ENCODE data around the gene CREB3L4.
"Not testable (repeated sequence)": the region's sequence is repeated elsewhere in the genome, so short reads cannot be mapped to it uniquely, and the experiment has no call there.

The CREB3L4 gene

DNA sequence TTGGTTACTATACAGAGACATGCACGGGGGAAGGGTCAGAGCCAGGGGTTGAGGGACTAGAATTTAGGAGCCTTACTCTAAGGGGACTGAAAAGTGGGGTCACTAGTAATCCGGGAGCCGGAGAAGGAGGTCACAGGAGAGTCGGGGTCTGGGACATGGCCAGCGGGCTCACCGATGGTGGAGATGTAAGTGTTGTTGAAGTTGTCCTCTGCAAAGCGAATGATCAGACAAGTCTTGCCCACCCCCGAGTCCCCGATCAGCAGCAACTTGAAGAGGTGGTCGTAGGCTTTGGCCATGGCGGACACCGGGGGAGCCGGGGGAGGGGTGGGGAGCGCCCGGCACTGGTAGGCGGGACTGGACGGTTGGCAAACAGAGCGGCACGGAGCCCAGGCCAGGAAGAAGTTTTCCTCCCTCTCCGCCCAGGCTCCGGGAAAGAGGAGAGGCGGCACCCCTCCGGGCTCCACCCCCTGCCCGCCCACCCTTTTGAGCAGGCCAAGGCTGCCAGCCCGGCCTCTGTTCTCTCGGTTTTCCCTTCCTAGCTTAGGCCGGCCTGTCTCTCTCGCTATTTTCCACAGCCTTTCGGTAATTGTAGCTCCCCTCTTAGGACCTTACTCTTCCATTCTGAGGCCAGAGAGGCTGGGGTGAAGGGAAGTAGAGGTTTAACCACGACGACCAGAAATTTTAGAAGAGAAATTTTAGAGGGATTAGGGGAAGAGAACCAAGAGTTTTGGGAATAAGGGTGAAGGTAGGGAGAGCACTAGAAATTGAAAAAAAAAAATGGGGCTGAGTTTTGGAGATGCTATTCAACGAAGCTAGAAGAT lies 18.4 kb downstream of the CREB3L4 start, which contains the start of gene RAB13:
Gene RAB13 (minus strand): TSS at position 399 of the 821 bp plus-strand sequence. CDS start 103 bp downstream, at position 296.
- DNase-seq = peak; percentile 73 to 90 (median 86)

DNA sequence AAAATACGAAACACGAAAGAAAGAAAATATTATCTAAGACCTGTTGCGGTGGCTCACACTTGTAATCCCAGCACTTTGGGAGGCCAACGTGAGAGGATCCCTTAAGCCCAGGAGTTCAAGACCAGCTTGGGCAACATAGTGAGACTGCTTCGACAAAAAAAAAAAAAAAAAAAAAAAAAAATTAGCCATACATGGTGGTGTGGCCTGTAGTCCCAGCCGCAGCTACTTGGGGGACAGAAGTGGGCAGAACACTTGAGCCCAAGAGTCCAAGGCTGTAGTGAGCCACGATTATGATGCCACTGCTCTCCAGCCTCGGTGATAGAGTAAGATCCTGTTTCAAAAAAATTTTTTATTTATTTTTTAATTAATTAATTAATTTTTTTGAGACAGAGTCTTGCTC lies 19.9 kb downstream of the CREB3L4 start:
- no peak for DNase-seq

DNA sequence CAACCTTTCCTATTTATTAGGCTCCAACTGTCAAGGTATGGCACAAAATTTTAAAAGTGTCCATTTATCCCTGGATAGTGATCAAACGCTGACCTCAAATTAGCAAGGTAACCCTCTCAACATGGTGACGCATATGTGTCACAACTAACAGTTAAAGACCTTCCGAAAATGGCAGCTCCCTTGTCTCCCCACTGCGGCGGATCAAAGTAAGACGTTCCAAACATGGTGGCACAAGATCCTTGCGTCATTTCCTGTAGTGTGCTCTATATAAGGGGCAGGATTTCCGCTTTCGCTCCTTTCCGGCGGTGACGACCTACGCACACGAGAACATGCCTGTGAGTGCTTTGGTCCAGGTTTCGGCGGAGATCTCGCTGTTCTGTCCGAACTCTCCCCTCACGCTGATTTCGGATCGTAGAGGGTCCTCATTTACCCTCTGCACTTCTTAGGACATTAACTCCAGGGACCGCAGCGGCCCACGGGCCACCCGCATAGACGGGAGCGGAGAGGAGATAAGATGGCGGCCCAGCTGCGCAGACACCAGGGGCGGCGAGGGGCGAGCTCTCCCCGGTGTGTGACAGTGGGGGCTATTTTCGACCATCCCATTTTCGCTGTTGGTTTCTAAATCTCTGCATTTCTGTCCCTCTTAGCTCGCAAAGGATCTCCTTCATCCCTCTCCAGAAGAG lies 22.9 kb downstream of the CREB3L4 start, which contains the start of gene RPS27:
Gene RPS27 (plus strand): TSS at position 295 of the 683 bp plus-strand sequence. CDS start 35 bp downstream, at position 330.
- peak; percentile 94 to 99 (median 98) for DNase-seq

DNA sequence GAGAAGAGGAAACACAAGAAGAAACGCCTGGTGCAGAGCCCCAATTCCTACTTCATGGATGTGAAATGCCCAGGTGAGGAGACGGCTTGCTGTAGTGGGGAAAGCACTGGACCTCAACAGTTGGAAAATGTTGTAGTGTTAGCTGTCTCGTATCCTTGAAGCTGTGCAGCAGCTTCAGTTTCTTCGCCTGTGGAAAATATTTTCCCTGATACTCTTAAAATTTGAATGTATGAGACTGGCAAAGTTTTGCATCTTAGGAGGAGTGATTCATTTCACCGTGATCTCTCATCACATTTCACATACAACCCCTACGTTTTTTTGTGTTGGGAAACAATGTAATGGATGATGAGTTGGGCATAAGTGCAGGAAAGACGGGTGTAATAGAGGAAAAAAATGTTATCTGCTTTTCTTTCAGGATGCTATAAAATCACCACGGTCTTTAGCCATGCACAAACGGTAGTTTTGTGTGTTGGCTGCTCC lies 23.5 kb downstream of the CREB3L4 start:
- DNase-seq = peak in 1 of 4 experiments; percentile 38

DNA sequence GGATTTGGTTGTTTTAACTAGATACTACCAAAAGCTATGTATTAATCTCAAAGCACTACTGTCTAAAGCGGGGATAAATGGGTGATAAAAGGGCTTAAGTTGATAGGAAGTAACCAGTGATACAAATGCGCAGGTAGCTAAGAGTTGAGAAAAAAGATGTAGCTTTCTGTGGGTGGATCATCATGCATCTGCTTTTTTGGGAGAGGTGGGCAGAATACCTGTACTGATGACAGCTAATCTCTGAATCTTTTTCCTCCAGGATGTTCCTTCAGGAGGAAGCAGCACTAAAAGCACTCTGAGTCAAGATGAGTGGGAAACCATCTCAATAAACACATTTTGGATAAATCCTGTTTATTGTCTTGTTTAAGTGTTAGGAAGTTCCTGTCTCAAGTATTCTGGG lies 24.1 kb downstream of the CREB3L4 start:
- no peak for DNase-seq

DNA sequence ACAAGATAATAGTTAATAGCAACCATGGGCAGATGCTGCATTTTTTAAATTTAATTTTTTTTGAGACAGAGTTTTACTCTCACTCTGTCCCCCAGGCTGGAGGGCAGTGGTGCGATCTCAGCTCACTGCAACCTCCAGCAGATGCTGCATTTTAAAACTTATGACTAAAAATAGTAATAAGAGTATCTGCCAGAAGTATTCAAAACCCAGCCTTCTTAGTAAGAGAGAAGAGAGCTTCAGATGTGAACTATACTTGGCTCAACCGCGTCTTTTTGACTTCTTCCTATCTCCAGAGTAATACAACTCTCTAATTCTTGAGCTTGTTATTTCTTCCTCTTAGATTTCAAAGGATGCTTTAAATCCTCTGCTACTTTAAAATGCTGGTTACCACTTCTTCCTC lies 27.5 kb downstream of the CREB3L4 start:
- DNase-seq = no peak

DNA sequence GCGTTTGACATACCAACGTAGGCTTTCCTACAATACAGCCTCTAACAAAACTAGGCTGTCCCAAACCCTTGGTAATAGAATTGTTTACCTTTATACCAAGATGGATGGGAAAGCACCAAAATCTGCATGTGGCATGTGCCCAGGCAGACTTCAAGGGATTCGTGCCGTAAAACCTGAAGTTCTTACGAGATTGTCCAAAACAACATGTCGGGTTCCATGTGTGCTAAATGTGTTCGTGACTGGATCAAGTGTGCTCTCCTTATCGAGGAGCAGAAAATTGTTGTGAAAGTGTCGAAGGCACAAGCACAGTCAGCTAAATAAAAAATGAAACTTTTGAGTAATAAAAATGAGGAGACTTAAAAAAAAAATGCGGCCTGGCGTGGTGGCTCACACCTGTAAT lies 27.9 kb downstream of the CREB3L4 start:
- no peak for DNase-seq

DNA sequence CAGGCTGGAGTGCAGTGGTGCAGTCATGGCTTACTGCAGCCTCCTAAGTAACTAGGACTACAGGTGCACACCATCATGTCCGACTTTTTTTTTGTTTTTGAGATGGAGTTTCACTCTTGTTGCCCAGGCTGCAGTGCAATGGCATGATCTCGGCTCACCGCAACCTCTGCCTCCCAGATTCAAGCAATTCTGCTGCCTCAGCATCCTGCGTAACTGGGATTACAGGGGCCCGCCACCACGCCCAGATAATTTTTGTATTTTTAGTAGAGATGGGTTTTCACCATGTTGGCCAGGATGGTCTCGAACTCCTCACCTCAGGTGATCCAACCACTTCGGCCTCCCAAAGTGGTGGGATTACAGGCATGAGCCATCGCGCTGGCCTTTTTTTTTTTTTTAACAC lies 29.2 kb downstream of the CREB3L4 start:
- not testable (repeated sequence) for DNase-seq

DNA sequence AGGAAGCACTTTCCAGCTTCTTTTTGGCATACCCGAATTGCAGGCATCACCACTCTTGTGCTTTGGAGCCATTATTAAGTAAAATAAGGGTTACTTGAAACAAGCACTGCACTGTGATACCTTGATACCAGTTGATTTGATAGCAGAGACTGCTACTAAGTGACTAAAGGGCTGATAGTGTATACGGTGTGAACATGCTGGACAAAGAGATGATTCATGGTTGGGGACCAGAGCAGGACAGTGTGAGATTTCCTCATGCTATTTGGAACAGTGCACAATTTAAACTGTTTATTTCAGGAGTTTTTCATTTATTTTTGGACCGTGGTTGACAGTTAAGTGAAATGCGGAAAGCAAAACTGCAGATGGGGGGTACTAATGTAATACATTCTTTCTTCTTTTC lies 32.7 kb downstream of the CREB3L4 start:
- DNase-seq = no peak

DNA sequence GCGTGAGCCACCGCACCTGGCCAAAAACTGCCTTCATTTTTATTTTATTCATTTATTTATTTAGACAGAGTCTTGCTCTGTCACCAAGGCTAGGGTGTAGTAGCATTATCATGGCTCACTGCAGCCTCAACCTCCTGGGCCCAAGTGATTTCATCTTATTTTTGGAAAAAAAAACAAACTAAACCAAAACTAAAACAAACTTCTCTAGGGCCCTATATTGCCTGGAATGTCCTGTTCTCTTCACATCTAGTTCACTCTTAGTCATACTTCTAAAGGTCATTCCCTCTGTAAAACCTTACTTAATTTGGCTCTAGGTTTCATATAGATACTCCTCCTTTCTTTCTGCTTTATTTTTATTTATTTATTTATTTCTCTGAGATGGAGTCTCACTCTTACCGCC lies 38.4 kb downstream of the CREB3L4 start:
- no peak for DNase-seq

DNA sequence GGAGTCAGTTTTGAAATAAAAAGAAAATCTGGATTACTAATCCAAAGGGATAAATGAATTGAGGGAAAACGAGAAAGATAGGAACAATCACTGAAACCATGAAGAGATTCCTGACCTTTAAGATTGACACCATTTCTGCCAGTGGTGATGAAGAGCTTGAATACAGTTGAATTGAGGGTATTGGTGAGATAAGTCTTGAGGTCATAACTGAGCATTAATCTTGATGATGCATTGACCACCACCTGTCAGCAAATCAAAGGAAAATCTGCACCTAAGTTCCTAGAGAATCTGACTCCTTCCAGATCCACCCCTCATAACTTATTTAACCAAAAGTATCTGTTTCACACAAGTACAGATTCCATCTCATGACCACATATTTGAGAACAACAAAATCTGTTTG lies 44.4 kb downstream of the CREB3L4 start:
- DNase-seq = no peak

DNA sequence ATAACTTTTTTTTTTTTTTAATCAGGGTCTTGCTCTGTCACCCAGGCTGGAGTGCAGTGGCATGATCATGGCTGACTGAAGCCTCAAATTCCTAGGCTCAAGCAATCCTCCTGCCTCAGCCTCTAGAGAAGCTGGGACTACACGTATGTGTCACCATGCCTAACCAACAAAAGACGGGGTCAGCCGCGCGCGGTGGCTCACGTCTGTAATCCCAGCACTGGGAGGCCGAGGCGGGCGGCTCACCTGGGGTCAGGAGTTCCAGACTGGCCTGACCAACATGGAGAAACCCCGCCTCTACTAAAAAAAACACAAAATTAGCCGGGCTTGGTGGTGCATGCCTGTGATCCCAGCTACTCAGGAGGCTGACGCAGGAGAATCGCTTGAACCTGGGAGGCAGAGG lies 44.8 kb downstream of the CREB3L4 start:
- DNase-seq = not testable (repeated sequence)

DNA sequence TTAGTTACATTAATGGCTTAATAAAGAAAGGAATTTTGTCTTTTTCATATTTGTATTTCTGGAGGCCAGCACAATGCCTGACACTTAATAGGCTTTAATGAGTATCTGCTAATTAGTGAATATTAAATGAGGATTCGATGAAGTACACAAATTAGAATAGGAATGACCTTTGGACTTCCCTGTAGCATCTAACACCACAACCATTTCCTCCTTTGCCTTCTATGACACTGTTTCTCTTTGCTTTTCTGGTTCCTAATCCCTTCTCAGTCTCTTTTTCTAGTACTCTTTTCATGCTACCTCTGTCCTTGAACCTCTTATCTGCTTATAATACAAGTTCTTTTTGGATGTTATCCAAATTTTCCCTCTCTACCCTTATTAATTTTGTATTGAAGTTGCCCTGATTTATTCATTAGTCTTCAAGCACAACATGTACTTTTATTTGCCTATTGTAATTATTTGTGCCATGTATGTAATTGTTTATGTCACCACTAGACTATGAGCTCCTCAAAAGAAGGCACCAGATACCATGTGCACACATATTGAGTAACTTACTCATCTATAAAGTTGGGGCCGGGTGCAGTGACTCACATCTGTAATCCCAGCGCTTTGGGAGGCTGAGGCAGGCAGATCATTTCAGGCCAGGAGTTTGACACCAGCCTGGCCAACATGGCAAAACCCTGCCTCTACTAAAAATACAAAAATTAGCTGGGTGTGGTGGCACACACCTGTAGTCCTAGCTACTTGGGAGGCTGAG lies 46.6 kb downstream of the CREB3L4 start:
- no peak for DNase-seq

DNA sequence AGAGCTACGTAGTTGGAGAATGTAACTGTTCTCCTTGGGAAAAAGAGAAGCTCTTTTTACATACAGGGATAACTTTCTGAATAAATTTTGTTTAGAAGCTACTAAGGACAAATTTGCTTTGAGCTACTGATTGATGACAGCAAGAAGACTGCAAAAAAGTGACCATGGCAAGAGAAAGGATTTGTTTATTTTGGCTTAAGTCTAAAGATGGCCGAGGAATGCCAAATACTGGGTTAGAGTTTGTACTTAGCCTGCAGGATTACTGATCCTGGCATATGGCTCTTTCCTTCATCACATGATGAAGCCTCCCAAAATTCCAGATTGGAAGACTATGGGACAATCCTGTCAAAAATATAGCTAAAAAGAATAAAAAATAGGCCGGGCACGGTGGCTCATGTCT lies 51.6 kb downstream of the CREB3L4 start:
- no peak for DNase-seq

DNA sequence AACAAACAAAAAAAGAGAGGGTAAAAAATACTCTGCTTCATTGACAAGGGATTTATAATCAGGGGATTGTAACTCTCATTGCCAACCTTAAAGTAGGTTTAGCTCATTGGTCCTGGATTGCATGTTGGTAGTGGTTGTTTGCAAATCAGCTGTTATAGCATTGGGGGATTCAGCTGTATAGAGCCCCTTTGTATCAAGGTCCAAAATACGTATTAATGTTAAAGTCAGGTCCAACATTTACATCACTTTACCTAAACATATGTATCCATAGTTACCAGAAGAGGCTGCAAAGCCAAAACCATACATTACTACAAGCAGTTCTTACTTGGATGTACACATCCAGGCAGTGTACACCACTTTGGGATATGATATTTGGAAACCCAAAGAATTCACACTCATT lies 52.2 kb downstream of the CREB3L4 start:
- no peak for DNase-seq
